ENCODE measurements around the gene PLCG1. TPM values are rescaled to one million over a fixed set of nuclear protein-coding genes. Genes with fewer than 3 reads are reported as not detected.

PLCG1 gene
- total RNA-seq, 4 donors from 2014 or later: 93.0 to 357 (median 191) TPM

DNA sequence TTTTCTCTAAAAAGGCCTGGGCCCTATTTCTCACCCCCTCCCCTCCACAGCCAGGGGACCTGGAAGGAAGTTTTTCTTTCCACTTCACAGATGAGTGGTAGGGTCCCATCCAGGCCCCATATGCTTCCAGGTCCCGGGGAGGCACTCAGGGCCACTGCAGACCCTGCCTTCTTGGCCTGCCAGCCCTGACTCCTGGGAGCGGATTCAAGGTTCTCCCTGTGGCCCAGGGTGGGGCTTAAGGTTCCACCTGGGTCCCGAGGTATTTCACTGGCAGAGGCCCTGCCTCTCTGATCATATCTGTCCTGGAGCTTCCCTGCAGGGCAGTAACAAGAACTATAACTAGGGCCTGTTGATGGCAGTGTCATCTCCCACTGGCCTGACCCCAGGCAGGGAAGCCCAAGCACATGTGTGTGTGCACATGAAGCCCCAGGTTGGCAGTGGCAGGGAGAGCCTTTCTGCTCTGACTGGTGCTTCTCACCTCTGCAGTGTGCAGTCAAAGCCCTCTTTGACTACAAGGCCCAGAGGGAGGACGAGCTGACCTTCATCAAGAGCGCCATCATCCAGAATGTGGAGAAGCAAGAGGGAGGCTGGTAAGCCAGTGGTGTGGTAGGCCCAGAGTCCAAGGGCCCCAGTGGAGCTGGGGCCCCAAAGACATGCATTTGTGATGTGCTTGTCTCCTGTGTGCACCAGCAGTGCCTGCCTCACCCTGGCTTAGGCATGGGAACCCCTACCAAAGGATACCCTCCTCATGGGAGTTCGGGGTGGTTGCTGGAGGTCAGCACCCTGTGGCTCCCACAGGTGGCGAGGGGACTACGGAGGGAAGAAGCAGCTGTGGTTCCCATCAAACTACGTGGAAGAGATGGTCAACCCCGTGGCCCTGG lies 31.2 kb downstream of the PLCG1 start:
- Histone ChIP-seq H3K4me3 (no peak overlapping the region), H3K27me3 (no peaks in the 10 kb centered on the region), H3K27ac (no peak overlapping the region), H3K36me3 (peaks cover 0 to 96% (median 3%) of the 10 kb centered on the region in 3 donors), H3K4me1 (peaks cover 0 to 4% (median 1%) of the 10 kb centered on the region in 4 donors), H3K9me3 (no peaks in the 10 kb centered on the region)
- TF ChIP-seq POLR2A (IDR thresholded peaks at IDR 0.05): no peak
- TF ChIP-seq, protein P1, sequence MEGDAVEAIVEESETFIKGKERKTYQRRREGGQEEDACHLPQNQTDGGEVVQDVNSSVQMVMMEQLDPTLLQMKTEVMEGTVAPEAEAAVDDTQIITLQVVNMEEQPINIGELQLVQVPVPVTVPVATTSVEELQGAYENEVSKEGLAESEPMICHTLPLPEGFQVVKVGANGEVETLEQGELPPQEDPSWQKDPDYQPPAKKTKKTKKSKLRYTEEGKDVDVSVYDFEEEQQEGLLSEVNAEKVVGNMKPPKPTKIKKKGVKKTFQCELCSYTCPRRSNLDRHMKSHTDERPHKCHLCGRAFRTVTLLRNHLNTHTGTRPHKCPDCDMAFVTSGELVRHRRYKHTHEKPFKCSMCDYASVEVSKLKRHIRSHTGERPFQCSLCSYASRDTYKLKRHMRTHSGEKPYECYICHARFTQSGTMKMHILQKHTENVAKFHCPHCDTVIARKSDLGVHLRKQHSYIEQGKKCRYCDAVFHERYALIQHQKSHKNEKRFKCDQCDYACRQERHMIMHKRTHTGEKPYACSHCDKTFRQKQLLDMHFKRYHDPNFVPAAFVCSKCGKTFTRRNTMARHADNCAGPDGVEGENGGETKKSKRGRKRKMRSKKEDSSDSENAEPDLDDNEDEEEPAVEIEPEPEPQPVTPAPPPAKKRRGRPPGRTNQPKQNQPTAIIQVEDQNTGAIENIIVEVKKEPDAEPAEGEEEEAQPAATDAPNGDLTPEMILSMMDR (IDR thresholded peaks at IDR 0.05): no peak
- DNase-seq: peak in 2 of 3 donors; percentile 32 to 39

DNA sequence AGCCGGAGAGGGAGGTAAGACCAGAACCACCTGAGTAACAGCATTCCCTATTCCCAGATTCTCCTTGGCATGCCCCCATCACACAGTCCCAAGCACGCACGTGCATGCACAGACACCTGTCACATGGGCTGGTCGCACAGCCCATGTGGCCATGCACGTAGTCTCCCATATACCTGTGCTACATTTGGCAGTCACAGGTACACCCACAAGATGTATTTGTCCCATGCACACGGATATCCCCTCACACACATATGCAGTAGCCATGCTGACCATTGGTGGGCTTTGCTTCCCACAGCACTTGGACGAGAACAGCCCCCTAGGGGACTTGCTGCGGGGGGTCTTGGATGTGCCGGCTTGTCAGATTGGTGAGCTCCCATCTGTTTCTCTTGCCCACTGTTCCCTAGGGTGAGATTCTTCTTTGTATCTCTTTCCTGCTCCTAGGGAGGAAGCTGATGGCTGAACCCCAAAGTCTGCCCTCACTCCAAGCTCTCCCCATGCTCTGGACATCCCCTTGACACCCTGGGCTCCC lies 31.9 kb downstream of the PLCG1 start:
- no peaks in the 10 kb centered on the region for H3K27me3 ChIP-seq
- H3K4me3 ChIP-seq: no peak overlapping the region
- no peak for TF ChIP-seq POLR2A (IDR thresholded peaks at IDR 0.05)
- TF ChIP-seq, protein P1 (IDR thresholded peaks at IDR 0.05): no peak
- H3K4me1 ChIP-seq: peaks cover 0 to 4% (median 1%) of the 10 kb centered on the region in 4 donors
- peaks cover 0 to 96% (median 3%) of the 10 kb centered on the region in 3 donors for H3K36me3 ChIP-seq
- peak in 1 of 3 donors; percentile 31 for DNase-seq
- H3K9me3 ChIP-seq: no peaks in the 10 kb centered on the region
- no peak overlapping the region for H3K27ac ChIP-seq

DNA sequence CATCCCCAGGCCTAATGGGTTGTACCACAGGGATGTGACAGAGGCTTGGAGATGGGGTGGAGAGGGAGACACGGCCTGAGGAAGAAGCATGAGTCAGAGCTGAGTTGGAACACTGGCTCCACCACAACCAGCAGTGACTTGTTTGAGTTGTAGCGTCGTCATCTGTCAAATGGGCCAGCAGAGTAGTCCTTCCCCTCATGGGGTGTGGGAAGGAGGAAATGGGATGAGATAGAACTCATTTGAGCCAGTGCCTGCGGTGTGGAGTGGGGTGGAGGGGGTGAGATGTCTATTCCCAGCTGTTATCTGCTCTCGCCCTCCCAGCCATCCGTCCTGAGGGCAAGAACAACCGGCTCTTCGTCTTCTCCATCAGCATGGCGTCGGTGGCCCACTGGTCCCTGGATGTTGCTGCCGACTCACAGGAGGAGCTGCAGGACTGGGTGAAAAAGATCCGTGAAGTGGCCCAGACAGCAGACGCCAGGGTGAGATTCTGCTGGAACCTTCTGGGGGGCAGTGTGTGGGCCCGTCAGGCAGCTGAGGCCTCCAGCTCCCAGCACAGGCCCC lies 32.5 kb downstream of the PLCG1 start:
- peak overlapping the region in 1 of 4 donors; percentile 9 for H3K27ac ChIP-seq
- peak in 2 of 3 donors; percentile 31 to 34 for DNase-seq

DNA sequence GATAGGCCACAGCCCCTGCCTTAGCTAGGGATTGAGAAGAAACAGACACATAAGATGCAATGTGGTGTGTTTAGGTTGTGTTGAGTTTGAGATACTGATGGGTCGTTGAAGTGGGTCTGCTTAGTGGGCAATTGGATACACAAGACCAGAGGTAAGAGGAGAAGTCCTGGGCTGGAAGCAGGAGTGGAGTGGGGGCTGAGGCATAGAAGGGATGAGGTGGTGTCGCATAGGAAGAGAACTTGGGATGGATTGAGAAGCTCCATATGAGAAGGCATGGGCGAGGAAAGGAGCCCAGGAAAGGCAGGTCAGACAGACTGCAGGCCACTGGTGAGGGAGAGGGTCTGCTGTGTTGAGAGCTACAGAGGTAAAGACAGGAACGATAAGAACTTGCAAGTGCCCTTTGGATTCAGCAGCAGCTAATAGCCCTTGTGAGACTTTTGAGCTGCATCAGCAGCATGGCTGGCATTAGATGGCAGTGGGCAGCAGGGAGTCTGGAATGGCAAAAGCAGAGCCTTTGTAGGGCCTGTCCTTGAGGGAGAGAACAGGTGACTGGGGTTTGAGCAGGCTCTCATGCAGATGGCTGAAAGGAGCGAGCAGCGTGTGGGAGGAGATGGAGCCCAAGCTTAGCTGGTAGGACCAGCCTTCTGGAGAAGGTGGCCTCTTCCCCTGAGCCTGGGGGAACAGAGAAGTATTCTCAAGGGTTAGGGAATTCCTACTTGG lies 33.2 kb downstream of the PLCG1 start:
- TF ChIP-seq POLR2A (IDR thresholded peaks at IDR 0.05): no peak
- TF ChIP-seq, protein P1 (IDR thresholded peaks at IDR 0.05): no peak
- Histone ChIP-seq H3K27ac (peak overlapping the region in 1 of 4 donors; percentile 9), H3K27me3 (no peaks in the 10 kb centered on the region), H3K36me3 (peaks cover 0 to 96% (median 3%) of the 10 kb centered on the region in 3 donors), H3K9me3 (no peaks in the 10 kb centered on the region), H3K4me1 (peaks cover 0 to 4% (median 1%) of the 10 kb centered on the region in 4 donors), H3K4me3 (no peak overlapping the region)
- peak in 2 of 3 donors; percentile 34 to 36 for DNase-seq

More for the DNA sequence above, 32.5 kb downstream of the PLCG1 start:
- Histone ChIP-seq H3K4me1 (peaks cover 0 to 4% (median 1%) of the 10 kb centered on the region in 4 donors), H3K27me3 (no peaks in the 10 kb centered on the region), H3K4me3 (no peak overlapping the region), H3K36me3 (peaks cover 0 to 96% (median 3%) of the 10 kb centered on the region in 3 donors), H3K9me3 (no peaks in the 10 kb centered on the region)
- TF ChIP-seq, protein P1 (IDR thresholded peaks at IDR 0.05): no peak
- TF ChIP-seq POLR2A (IDR thresholded peaks at IDR 0.05): no peak

DNA sequence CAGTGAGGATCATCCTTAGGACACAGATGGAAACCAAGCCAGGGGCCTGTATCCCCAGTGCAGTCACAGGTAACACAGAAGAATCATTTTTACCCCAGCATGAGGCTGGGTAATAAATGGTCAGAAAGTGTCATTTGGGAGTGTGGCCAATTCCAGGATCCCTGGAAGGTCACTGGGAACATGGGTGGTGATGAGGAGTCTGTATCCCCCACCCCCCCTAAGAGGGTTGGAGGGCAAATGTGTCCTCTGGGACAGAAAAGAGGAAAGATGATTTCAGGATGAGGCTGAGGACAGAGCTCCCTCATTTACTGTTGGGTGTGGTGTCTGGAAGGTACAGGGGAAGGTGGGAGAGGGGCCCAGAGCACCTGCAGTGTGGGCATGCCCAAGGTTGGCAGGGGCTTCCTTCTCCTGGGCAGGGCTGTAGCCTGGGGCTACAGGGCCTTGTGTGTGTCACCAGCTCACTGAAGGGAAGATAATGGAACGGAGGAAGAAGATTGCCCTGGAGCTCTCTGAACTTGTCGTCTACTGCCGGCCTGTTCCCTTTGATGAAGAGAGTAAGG lies 34.5 kb downstream of the PLCG1 start:
- H3K36me3 ChIP-seq: peaks cover 0 to 85% (median 0%) of the 10 kb centered on the region in 3 donors
- no peak overlapping the region for H3K4me3 ChIP-seq
- peak in 2 of 3 donors; percentile 23 to 49 for DNase-seq
- TF ChIP-seq, protein P1 (IDR thresholded peaks at IDR 0.05): no peak
- no peak for TF ChIP-seq POLR2A (IDR thresholded peaks at IDR 0.05)
- peak overlapping the region in 2 of 4 donors; percentile 40 to 75 for H3K27ac ChIP-seq
- H3K27me3 ChIP-seq: no peaks in the 10 kb centered on the region
- peaks cover 0 to 4% (median 1%) of the 10 kb centered on the region in 4 donors for H3K4me1 ChIP-seq
- no peaks in the 10 kb centered on the region for H3K9me3 ChIP-seq
